Measurements from ENCODE around the gene IQCE. TPM values are rescaled to one million over a fixed set of nuclear protein-coding genes. Genes with fewer than 3 reads are reported as not detected.

Gene IQCE
- total RNA-seq, 1 experiment from 2014 or later: 16.7 TPM

- Mint-ChIP-seq H3K36me3 (ENCODE audit: insufficient read depth, unreplicated experiment) (peaks cover 6% of the 10 kb centered on the region), H3K4me1 (ENCODE audit: insufficient read depth, unreplicated experiment) (peaks cover 13% of the 10 kb centered on the region), H3K9me3 (ENCODE audit: unreplicated experiment) (no peaks in the 10 kb centered on the region), H3K27me3 (ENCODE audit: insufficient read depth, unreplicated experiment) (no peaks in the 10 kb centered on the region), H3K4me3 (ENCODE audit: unreplicated experiment) (no peak overlapping the region), H3K27ac (ENCODE audit: low read depth, unreplicated experiment) (no peak overlapping the region)
- ChIA-PET POLR2A (interaction anchor here (0.6 kb wide), 1 partner anchor 58 kb away, joined by 3 read pairs; no protein-coding TSS in a partner anchor), CTCF (no interaction called here)
- no peak for TF ChIP-seq CTCF (IDR thresholded peaks at IDR 0.05; ENCODE audit: unreplicated experiment)
- intact Hi-C loops (cut with micrococcal nuclease): no loop called here
- BruUV-seq (replicated peaks): no TSS peak
- no peak for DNase-seq (ENCODE audit: unreplicated experiment)
Measured at GRCh38 chr7:2610466-2610865, 51.7 kb downstream of the IQCE start.

GRCh38 chr7:2610898-2611297 is 52.1 kb downstream of the IQCE start:
- intact Hi-C loops (cut with micrococcal nuclease): no loop called here
- CTCF ChIA-PET: no interaction called here
- peaks cover 6% of the 10 kb centered on the region for H3K36me3 Mint-ChIP-seq (ENCODE audit: insufficient read depth, unreplicated experiment)

DNA sequence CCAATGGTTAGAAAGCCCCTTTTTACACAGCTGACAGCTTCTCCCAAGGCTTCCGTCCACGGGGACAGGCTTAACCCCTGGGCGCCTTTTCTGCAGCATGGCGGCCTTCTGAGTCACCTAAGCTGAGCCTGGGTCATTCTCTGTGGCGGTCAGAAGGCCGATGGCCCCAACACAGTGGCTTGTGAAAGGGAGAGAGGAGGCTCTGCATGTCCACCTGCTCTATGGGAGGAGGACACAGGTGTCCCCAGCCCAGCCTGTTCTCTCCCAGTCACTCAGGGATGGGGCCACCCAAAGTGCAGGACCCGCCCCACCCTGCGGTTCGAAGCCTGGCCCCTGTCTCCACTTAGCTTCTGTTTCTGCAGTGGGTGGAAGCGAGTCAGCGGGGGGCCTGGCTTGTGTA is 52.6 kb downstream of the IQCE start:
- intact Hi-C loops (cut with micrococcal nuclease): no loop called here
- BruUV-seq (replicated peaks): no TSS peak
- no peaks in the 10 kb centered on the region for H3K27me3 Mint-ChIP-seq (ENCODE audit: insufficient read depth, unreplicated experiment)
- H3K4me3 Mint-ChIP-seq (ENCODE audit: unreplicated experiment): no peak overlapping the region
- H3K27ac Mint-ChIP-seq (ENCODE audit: low read depth, unreplicated experiment): no peak overlapping the region
- H3K9me3 Mint-ChIP-seq (ENCODE audit: unreplicated experiment): no peaks in the 10 kb centered on the region
- ChIA-PET POLR2A (no interaction called here), CTCF (interaction anchor here (1.1 kb wide), 1 partner anchor 7 kb away, joined by 4 read pairs; no protein-coding TSS in a partner anchor)
- TF ChIP-seq CTCF (IDR thresholded peaks at IDR 0.05; ENCODE audit: unreplicated experiment): no peak
- H3K4me1 Mint-ChIP-seq (ENCODE audit: insufficient read depth, unreplicated experiment): peaks cover 13% of the 10 kb centered on the region
- peaks cover 6% of the 10 kb centered on the region for H3K36me3 Mint-ChIP-seq (ENCODE audit: insufficient read depth, unreplicated experiment)
- no peak for DNase-seq (ENCODE audit: unreplicated experiment)

More at GRCh38 chr7:2610898-2611297, 52.1 kb downstream of the IQCE start:
- BruUV-seq (replicated peaks): no TSS peak
- DNase-seq (ENCODE audit: unreplicated experiment): no peak
- H3K27me3 Mint-ChIP-seq (ENCODE audit: insufficient read depth, unreplicated experiment): no peaks in the 10 kb centered on the region
- no peaks in the 10 kb centered on the region for H3K9me3 Mint-ChIP-seq (ENCODE audit: unreplicated experiment)
- no peak overlapping the region for H3K27ac Mint-ChIP-seq (ENCODE audit: low read depth, unreplicated experiment)
- POLR2A ChIA-PET: no interaction called here
- H3K4me1 Mint-ChIP-seq (ENCODE audit: insufficient read depth, unreplicated experiment): peaks cover 13% of the 10 kb centered on the region
- H3K4me3 Mint-ChIP-seq (ENCODE audit: unreplicated experiment): no peak overlapping the region
- TF ChIP-seq CTCF (IDR thresholded peaks at IDR 0.05; ENCODE audit: unreplicated experiment): no peak

GRCh38 chr7:2611922-2612321 is 53.1 kb downstream of the IQCE start:
- no peak for TF ChIP-seq CTCF (IDR thresholded peaks at IDR 0.05; ENCODE audit: unreplicated experiment)
- DNase-seq (ENCODE audit: unreplicated experiment): no peak
- BruUV-seq (replicated peaks): no TSS peak
- ChIA-PET CTCF (interaction anchor here (1.1 kb wide), 1 partner anchor 8 kb away, joined by 4 read pairs; no protein-coding TSS in a partner anchor), POLR2A (interaction anchor here (1.3 kb wide), 1 partner anchor 10 kb away, joined by 4 read pairs; no protein-coding TSS in a partner anchor)
- Mint-ChIP-seq H3K27me3 (ENCODE audit: insufficient read depth, unreplicated experiment) (no peaks in the 10 kb centered on the region), H3K4me3 (ENCODE audit: unreplicated experiment) (no peak overlapping the region), H3K9me3 (ENCODE audit: unreplicated experiment) (no peaks in the 10 kb centered on the region), H3K36me3 (ENCODE audit: insufficient read depth, unreplicated experiment) (peaks cover 6% of the 10 kb centered on the region), H3K4me1 (ENCODE audit: insufficient read depth, unreplicated experiment) (peaks cover 13% of the 10 kb centered on the region), H3K27ac (ENCODE audit: low read depth, unreplicated experiment) (no peak overlapping the region)
- intact Hi-C loops (cut with micrococcal nuclease): no loop called here
